IMR-90 (cell line): ENCODE results near the gene CCDC17. TPM values are rescaled to one million over a fixed set of nuclear protein-coding genes. Genes with fewer than 3 reads are reported as not detected.

Source experiments
- ATAC-seq: fragments of 200-7000 bp; cut with Tn5 transposase; 2 replicates; pipeline ENCODE4 v1.9.1; 2020; ENCODE audit warnings: low read depth, mild to moderate bottlenecking, moderate library complexity
- BruUV-seq: library from RNA; stranded (reverse); fragments of 400-500 nt; replicated peaks from 2 replicates; lab custom pipeline; 2021; lab: Mats Ljungman, UMichigan
- CTCF ChIA-PET: fragments of 300-600 bp; formaldehyde crosslinking; extraction: SDS; loops from one replicate; lab custom pipeline; 2021; ENCODE audit warnings: antibody characterized with exemption; lab: Yijun Ruan, JAX
- POLR2A ChIA-PET: fragments of 300-600 bp; sonication (Branson Sonifier 250); formaldehyde crosslinking; loops from one replicate; lab custom pipeline; 2022; ENCODE audit warnings: antibody characterized with exemption; ENCODE audit not compliant: unreplicated experiment; lab: Charles Lee
- DNase-seq: peaks from one replicate; pipeline ENCODE4 v3.0.0; 2013
- H2AFZ ChIP-seq: replicated peaks from 2 replicates; pipeline ENCODE3; 2013; ENCODE audit warnings: low read length, mild to moderate bottlenecking; ENCODE audit not compliant: poor library complexity
- H2AK5ac ChIP-seq: 2 replicates; pipeline ENCODE4 v1.6.1; 2013; ENCODE audit warnings: low read depth, low read length, inconsistent platforms
- H2AK9ac ChIP-seq: replicated peaks from 2 replicates; pipeline ENCODE3; 2013; ENCODE audit warnings: mild to moderate bottlenecking, low read depth, low read length, moderate library complexity; ENCODE audit not compliant: poor library complexity
- H2BK120ac ChIP-seq: 2 replicates; pipeline ENCODE4 v1.6.1; 2013; ENCODE audit warnings: low read depth, low read length, inconsistent platforms
- H2BK15ac ChIP-seq: 3 replicates; pipeline ENCODE4 v1.6.1; 2013; ENCODE audit warnings: low read depth, low read length, inconsistent platforms
- H2BK20ac ChIP-seq: 2 replicates; pipeline ENCODE4 v1.6.1; 2013; ENCODE audit warnings: low read depth, mild to moderate bottlenecking, inconsistent platforms, low read length, moderate library complexity
- H2BK5ac ChIP-seq: 2 replicates; pipeline ENCODE4 v1.6.1; 2013; ENCODE audit warnings: mild to moderate bottlenecking, low read depth, low read length, inconsistent platforms; ENCODE audit not compliant: poor library complexity, severe bottlenecking
- H3K14ac ChIP-seq: replicated peaks from 2 replicates; pipeline ENCODE4 v1.6.1; 2013; ENCODE audit warnings: low read depth, low read length, inconsistent platforms
- H3K18ac ChIP-seq: 2 replicates; pipeline ENCODE4 v1.6.1; 2013; ENCODE audit warnings: low read depth, low read length, control low read depth
- H3K23ac ChIP-seq: 2 replicates; pipeline ENCODE4 v1.6.1; 2013; ENCODE audit warnings: low read depth, low read length, inconsistent platforms
- H3K27ac ChIP-seq: 2 replicates; pipeline ENCODE4 v1.5.1; 2013; ENCODE audit warnings: mild to moderate bottlenecking, control low read depth, low read length; ENCODE audit not compliant: insufficient read depth
- H3K27me3 ChIP-seq: 2 replicates; pipeline ENCODE4 v1.6.1; 2013; ENCODE audit warnings: low read length; ENCODE audit not compliant: control insufficient read depth, insufficient read depth
- H3K36me3 ChIP-seq: 2 replicates; pipeline ENCODE4 v1.6.1; 2013; ENCODE audit warnings: low read length, mixed read lengths; ENCODE audit not compliant: control insufficient read depth, insufficient read depth
- H3K4ac ChIP-seq: 2 replicates; pipeline ENCODE4 v1.6.1; 2013; ENCODE audit warnings: low read depth, low read length, inconsistent platforms
- H3K4me1 ChIP-seq: 2 replicates; pipeline ENCODE4 v1.6.1; 2013; ENCODE audit warnings: low read length, mixed read lengths; ENCODE audit not compliant: control insufficient read depth, insufficient read depth
- H3K4me2 ChIP-seq: 2 replicates; pipeline ENCODE4 v1.6.1; 2013; ENCODE audit warnings: low read depth, mild to moderate bottlenecking, control low read depth, low read length, moderate library complexity
- H3K4me3 ChIP-seq: 2 replicates; pipeline ENCODE4 v1.5.1; 2013; ENCODE audit warnings: low read depth, mild to moderate bottlenecking, control low read depth, low read length, moderate library complexity; ENCODE audit not compliant: insufficient read depth
- H3K56ac ChIP-seq: 2 replicates; pipeline ENCODE4 v1.6.1; 2013; ENCODE audit warnings: low read length, inconsistent platforms; ENCODE audit not compliant: insufficient read depth; ENCODE audit errors: extremely low read depth
- H3K79me1 ChIP-seq, 2 experiments: 2 replicates each; pipeline ENCODE4 v1.6.1; 2013; ENCODE audit warnings: low read length in 2 of 2, inconsistent platforms in 1 of 2, low read depth in 1 of 2
- H3K9ac ChIP-seq: 2 replicates; pipeline ENCODE4 v1.6.1; 2013; ENCODE audit warnings: low read depth, low read length, control low read depth
- H3K9me1 ChIP-seq: 2 replicates; pipeline ENCODE4 v1.6.1; 2013; ENCODE audit warnings: low read length, inconsistent platforms; ENCODE audit not compliant: insufficient read depth
- H3K9me3 ChIP-seq: 2 replicates; pipeline ENCODE4 v1.6.1; 2013; ENCODE audit warnings: low read length; ENCODE audit not compliant: control insufficient read depth, insufficient read depth
- H4K20me1 ChIP-seq: 2 replicates; pipeline ENCODE4 v1.6.1; 2013; ENCODE audit warnings: low read length, inconsistent platforms; ENCODE audit not compliant: insufficient read depth
- H4K5ac ChIP-seq: 2 replicates; pipeline ENCODE4 v1.6.1; 2013; ENCODE audit warnings: mild to moderate bottlenecking, low read depth, low read length, control low read depth
- H4K8ac ChIP-seq, 2 experiments: 2 replicates each; pipeline ENCODE4 v1.6.1; 2013; ENCODE audit warnings: low read depth in 2 of 2, low read length in 2 of 2, control low read depth in 1 of 2, inconsistent platforms in 1 of 2
- H4K91ac ChIP-seq: 2 replicates; pipeline ENCODE4 v1.6.1; 2013; ENCODE audit warnings: low read depth, low read length, inconsistent platforms; ENCODE audit not compliant: insufficient read depth
- BHLHE40 ChIP-seq: fragments of 150-350 bp; IDR thresholded peaks from 2 replicates; pipeline ENCODE4 v1.6.1; 2016; ENCODE audit warnings: mild to moderate bottlenecking, low read depth, low read length
- FOS ChIP-seq: fragments of 150-350 bp; IDR thresholded peaks from 2 replicates; pipeline ENCODE4 v1.6.1; 2016; ENCODE audit warnings: low read depth, low read length
- MAZ ChIP-seq: IDR thresholded peaks from 2 replicates; pipeline ENCODE4 v1.6.1; 2012; ENCODE audit warnings: low read depth, mild to moderate bottlenecking, low read length, improper control_type of control experiment, moderate library complexity, borderline replicate concordance
- MXI1 ChIP-seq: IDR thresholded peaks from 2 replicates; pipeline ENCODE4 v1.6.1; 2012; ENCODE audit warnings: low read depth, mild to moderate bottlenecking, low read length, moderate library complexity, borderline replicate concordance
- RFX5 ChIP-seq: IDR thresholded peaks from 2 replicates; pipeline ENCODE4 v1.8.0; 2012; ENCODE audit warnings: low read depth, mild to moderate bottlenecking, low read length, moderate library complexity
- SMC3 ChIP-seq: fragments of 150-350 bp; IDR thresholded peaks from 2 replicates; pipeline ENCODE4 v1.6.1; 2016; ENCODE audit warnings: low read depth, mild to moderate bottlenecking, antibody characterized with exemption, low read length, moderate library complexity
- WGBS, 2 experiments: methylation state at CpG; one replicate each; pipeline versions ENCODE4 v1.1.5 to v1.1.7; 2013; ENCODE audit warnings: missing lambda C conversion rate in 2 of 2; ENCODE audit not compliant: insufficient read length in 1 of 2; ENCODE audit errors: extremely low coverage in 2 of 2; 5-methylcytosine and 5-hydroxymethylcytosine counted together
- dilution Hi-C: fragments of 300-500 bp; cut with HindIII; formaldehyde crosslinking; loops from one replicate; pipeline ENCODE4 v1.14.3; 2018; ENCODE audit warnings: low sequenced_read_pairs; ENCODE audit not compliant: unreplicated experiment
- in situ Hi-C: fragments of 300-500 bp; cut with MboI; formaldehyde crosslinking; loops from 3 replicates; pipeline ENCODE4 v1.14.3; 2019; ENCODE audit warnings: low sequenced_read_pairs, inconsistent platforms, mixed read lengths
- intact Hi-C: fragments of 100-400 bp; cut with micrococcal nuclease; formaldehyde crosslinking; loops from 2 replicates; pipeline ENCODE4 v1.10.0; 2022
- polyA plus RNA-seq, 3 experiments: library from polyadenylated mRNA; depleted of rRNA; stranded (reverse); fragments of >200 nt; gene quantifications; 2 replicates each; pipeline ENCODE4 v1.2.3, GENCODE V29; 2012; ENCODE audit warnings: low replicate concordance in 1 of 3
- total RNA-seq: library from RNA; depleted of rRNA; stranded (reverse); fragments of >200 nt; gene quantifications from 2 replicates; pipeline ENCODE4 v1.2.3, GENCODE V29; 2012
- TF ChIP-seq, protein P1 (sequence below): fragments of 150-350 bp; IDR thresholded peaks from 2 replicates; pipeline ENCODE4 v1.6.1; 2017; ENCODE audit warnings: mild to moderate bottlenecking, antibody characterized with exemption, low read length, low read depth
- TF ChIP-seq, protein P2 (sequence below): conservative IDR thresholded peaks from 2 replicates; pipeline ENCODE4 v1.5.1; 2012; ENCODE audit warnings: mild to moderate bottlenecking, low read depth, low read length, improper control_type of control experiment

The CCDC17 gene
- total and polyA plus RNA-seq, 2 of the 4 experiments (the other 2 are of a cell fraction) = 0.18 to 0.26 TPM

DNA sequence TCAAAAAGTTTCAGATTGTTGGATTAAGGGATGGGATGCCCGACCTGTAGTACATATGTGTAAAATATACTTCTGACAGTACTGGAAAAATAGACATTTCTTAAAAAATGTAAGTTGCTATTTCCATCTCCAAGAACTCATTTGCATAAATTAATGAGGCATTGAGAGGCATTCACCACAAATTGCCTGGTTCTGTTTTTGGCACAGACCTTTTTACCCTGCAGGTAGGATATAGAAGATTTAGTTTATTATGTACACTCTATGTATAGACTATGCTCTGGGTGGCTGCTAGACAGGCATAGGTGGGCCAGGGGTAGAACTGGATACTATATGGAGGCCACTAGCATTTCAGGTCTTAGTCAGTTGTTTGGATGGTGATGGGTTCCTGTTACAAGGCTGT lies 8.0 kb downstream of the CCDC17 start:
- BruUV-seq = no TSS peak
- Histone ChIP-seq H2AK5ac (no peak overlapping the region), H2BK20ac (no peak overlapping the region), H3K79me1 (0 out of 4 replicates have a peak, but pooled peaks cover 3% of the 10 kb centered on the region in 2 experiments), H3K4me2 (no peak overlapping the region), H3K4me3 (no peak overlapping the region), H3K4ac (no peak overlapping the region), H2AFZ (no peak overlapping the region), H2BK15ac (no peak overlapping the region), H3K27me3 (no peaks in the 10 kb centered on the region), H3K56ac (no peak overlapping the region), H3K23ac (no peak overlapping the region), H2BK5ac (no peak overlapping the region), H4K91ac (no peak overlapping the region), H3K14ac (no peak overlapping the region), H4K5ac (no peak overlapping the region), H2AK9ac (no peak overlapping the region), H3K9me3 (no peaks in the 10 kb centered on the region), H3K18ac (no peak overlapping the region), H3K27ac (no peak overlapping the region), H3K9ac (no peak overlapping the region), H3K36me3 (peaks cover 35% of the 10 kb centered on the region), H3K9me1 (peaks cover 2% of the 10 kb centered on the region; the same call in 1 of the 2 replicates), H2BK120ac (no peak overlapping the region), H4K20me1 (peaks cover 5% of the 10 kb centered on the region; the same call in 1 of the 2 replicates), H3K4me1 (no peaks in the 10 kb centered on the region; the same call in 1 of the 2 replicates), H4K8ac (no peak overlapping the region)
- ATAC-seq (no peak), DNase-seq (no peak)
- WGBS, 2 experiments = no CpG with 5 or more reads among the region's 1 CpG
- TF ChIP-seq MAZ (no peak), FOS (no peak), MXI1 (no peak), RFX5 (no peak), SMC3 (no peak), BHLHE40 (no peak)
- TF ChIP-seq, protein P1, sequence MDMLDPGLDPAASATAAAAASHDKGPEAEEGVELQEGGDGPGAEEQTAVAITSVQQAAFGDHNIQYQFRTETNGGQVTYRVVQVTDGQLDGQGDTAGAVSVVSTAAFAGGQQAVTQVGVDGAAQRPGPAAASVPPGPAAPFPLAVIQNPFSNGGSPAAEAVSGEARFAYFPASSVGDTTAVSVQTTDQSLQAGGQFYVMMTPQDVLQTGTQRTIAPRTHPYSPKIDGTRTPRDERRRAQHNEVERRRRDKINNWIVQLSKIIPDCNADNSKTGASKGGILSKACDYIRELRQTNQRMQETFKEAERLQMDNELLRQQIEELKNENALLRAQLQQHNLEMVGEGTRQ = no peak
- TF ChIP-seq, protein P2, sequence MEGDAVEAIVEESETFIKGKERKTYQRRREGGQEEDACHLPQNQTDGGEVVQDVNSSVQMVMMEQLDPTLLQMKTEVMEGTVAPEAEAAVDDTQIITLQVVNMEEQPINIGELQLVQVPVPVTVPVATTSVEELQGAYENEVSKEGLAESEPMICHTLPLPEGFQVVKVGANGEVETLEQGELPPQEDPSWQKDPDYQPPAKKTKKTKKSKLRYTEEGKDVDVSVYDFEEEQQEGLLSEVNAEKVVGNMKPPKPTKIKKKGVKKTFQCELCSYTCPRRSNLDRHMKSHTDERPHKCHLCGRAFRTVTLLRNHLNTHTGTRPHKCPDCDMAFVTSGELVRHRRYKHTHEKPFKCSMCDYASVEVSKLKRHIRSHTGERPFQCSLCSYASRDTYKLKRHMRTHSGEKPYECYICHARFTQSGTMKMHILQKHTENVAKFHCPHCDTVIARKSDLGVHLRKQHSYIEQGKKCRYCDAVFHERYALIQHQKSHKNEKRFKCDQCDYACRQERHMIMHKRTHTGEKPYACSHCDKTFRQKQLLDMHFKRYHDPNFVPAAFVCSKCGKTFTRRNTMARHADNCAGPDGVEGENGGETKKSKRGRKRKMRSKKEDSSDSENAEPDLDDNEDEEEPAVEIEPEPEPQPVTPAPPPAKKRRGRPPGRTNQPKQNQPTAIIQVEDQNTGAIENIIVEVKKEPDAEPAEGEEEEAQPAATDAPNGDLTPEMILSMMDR = no peak
- ChIA-PET POLR2A (no interaction called here), CTCF (no interaction called here)
- in situ Hi-C loops (no loop called here), intact Hi-C loops (no loop called here), dilution Hi-C loops (no loop called here)
